Measurements from ENCODE around the gene ADAMTSL4.
"Not testable (repeated sequence)": the region's sequence is repeated elsewhere in the genome, so short reads cannot be mapped to it uniquely, and the experiment has no call there.

Gene ADAMTSL4

DNA sequence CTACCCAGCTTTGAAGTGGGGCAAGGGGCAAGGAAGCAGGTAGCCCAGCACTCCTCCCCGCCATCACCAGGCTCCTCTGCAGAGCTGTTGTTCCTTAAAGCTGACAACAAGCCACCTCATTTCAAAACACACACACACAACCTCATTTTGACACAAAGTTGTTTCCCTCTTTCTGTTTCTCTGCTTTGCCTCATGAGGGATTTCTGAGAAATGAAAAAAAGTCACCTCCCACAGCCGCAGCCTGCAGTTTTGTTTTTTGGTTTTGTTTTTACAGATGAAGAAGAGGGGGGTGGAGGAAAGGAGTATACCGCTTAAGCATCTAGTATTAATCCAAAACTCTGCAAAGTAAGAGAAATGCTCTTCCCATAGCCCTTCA is 18.1 kb downstream of the ADAMTSL4 start:
- peak; percentile 17 for DNase-seq (ENCODE audit: low spot score)

DNA sequence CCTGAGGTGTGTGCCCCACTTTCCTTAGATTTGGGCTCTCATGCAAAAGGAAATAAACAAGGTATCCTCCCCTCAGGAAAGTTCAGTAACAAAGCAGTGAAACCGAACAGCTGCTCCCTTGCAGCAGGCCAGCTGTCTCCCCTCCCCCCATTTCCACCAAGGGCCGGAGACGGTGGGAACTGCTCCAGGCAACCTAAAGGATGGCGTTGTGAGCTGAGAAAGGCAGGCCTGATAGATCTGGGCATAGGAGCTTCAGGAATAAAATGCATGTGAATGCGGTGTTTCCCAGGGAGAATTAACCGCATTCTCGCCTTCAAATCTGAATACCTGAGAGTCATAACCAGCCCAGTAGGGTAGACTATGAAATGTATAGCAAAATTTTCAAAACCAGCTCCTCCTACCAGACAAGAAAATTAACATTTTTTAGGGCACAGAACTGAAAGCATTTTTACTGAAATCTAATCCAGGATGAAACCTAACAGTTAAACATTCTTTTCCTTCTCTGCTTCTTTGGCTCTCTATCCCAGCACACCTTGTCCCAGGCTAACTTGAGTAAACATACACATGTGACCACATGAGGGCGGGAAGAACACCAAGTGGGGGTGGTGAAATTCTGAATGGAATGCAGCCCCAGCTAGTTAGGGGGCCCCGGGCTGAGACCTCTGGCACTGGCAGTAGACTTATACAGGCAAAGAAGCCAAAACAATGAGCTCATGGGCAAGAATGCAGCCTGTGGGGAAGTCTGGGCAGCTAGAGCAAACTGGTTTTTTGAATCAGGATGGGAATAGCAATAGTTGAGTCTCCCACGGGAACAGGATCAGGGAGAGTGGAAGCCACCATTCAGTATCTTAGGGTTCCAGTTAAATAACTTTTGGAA is 18.7 kb downstream of the ADAMTSL4 start:
- DNase-seq (ENCODE audit: low spot score): peak; percentile 48

DNA sequence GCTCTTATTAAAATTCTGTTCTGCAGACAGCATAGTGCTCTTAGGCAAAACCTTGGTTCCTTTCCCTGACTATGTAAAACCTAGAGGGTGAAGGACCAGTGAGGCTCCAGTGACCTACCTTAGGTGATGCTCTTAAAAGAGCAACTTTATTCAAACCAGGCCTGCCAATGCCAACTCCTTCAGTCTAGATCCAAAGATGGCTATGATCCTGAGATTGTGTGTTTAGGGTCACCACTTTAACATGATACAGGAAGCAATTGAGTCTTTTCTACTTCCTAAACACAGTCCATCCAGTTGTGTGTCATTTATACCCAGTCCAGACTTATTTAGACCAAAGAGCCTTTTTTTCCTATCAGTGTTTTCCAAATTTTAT is 19.4 kb downstream of the ADAMTSL4 start:
- peak; percentile 19 for DNase-seq (ENCODE audit: low spot score)

DNA sequence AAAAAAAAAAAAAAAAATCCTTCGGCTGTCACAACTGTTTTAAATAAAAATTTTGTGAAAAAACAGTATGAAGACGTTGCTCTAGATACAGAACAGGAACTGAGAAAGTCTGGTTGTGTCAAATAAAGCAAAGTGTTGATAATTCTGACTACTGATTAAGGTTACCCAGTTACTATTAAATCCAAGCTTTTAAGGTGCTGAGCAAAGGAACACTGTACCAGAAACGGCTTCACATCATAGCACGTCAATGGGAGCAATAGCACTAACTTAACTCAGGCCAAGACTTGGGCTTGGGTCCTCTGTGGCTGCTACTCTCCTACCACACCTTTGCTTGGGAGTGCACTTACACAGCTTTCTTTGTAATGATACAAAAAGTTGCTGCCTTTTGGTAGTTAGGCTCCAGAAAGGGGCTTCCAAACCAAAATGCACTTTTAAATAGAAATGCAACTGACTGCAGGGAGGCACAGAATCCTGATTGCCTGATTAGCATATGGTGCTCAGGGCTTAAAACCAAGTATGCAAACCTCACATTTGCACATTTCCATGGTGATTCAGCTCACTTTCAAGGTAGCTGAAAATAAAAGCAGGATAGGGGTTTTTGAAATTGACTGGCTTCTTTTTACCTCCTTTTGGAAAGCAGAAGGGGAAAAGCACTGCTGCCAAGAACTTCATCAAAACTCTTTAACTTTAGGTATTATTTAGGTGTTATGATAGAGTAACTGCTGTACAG is 23.9 kb downstream of the ADAMTSL4 start:
- DNase-seq (ENCODE audit: low spot score): no peak

DNA sequence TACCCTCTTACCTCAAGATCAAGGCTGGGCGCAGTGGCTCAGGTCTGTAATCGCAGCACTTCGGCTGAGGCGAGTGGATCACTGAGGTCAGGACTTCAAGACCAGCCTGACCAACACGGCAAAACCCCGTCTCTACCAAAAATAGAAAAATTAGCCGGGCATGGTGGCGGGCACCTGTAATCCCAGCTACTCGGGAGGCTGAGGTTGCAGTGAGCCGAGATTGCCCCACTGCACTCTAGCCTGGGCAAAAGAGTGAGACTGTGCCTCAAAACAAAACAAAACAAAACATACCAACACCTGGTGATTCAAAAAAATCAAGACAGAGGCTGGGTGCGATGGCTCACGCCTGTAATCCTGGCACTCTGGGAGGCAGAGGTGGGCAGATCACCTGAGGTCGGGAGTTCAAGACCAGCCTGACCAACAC is 24.5 kb downstream of the ADAMTSL4 start:
- not testable (repeated sequence) for DNase-seq (ENCODE audit: low spot score)

DNA sequence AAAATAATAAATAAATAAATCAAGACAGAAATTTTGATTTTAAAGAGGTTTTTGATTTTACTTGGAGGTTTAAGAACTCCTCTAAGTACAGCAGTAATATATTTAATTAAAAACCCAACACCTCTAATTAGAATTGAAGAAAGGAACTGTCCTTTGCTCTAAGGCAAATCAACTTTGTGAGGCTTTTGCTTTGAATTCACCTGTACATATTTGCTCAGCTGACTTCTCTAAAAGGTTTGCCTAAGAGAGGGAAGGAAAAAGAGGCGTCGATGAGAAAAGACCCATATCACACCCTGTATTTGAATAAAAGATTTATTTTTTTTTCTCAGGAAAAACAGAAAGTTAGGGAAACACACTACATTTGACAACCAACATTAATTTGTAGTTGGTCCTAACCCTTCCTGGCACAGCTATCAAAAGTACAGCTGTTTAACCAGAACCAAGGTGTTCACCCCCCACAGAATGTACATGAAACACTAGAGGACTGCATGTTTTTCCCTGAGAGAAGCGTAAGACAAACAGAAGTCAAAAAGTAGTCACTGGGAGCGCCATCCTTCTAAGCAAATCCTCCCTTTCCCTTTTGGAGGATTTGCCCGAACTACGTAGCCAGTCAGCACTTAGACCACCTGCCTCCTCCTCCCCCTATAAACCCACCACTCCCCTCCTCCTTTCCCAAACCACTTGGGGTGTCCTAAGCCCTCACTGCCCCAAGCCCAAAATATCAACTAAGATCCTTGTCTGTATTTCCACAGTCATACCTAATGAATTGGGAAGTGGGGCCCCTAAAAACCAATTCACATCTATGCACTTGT is 25.3 kb downstream of the ADAMTSL4 start:
- DNase-seq (ENCODE audit: low spot score): no peak

DNA sequence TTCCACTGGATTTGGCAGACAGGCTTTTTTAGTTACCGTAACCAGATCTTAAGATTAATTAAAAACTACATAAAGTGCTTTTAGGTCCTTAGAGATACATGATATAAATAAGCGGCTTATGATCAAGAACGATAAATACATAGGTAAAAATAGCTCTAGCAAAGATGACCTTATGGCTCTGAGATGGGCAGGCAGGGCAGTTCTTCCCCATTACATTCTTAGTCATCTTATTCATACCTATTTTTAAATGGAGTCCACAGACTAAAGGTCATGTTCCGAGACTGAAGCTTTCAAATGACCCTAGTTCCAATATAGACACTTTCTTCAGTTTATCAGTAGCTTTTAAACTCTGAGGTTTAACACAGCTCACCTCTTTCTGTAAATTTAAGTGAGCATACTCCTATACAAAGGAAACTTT is 25.9 kb downstream of the ADAMTSL4 start:
- DNase-seq (ENCODE audit: low spot score): no peak

DNA sequence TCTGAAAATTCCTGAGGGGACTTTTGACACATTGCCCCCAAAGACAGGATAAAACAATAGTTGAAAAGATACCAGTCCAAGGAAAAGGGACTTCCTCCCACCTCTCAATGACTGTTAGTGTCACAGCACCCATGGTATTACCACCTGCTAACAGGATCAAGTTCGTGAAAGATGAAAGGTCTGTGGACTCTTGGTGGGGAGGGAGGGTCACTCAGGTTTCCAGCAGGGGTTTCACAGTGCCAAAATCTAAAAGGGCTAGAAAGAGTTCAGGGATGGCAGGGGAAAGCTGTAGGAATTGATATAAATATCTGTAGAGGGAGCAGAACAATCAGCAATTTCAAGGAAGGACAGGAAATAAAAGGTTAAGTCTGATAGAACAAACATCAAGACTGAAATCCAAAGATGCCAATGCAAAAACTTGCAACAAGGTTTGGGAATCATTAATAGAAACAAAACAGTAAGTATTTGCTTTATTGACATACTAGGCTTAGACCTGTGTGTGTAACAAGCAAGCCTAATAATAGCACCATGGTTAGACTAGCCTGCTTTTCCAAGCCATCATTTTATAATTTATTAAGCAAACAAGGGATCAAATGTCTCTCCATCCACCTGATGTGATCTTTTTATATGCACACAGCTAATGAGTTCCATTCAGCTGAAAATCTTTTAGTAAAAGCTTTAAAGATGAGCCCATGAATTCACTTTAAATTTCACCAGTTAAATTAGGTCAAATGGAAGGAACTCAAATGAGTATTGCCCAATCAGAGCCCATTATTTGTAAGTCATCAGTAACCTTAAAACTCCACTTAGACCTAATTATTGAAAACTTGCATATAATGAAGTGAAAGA is 26.5 kb downstream of the ADAMTSL4 start:
- DNase-seq (ENCODE audit: low spot score): no peak

DNA sequence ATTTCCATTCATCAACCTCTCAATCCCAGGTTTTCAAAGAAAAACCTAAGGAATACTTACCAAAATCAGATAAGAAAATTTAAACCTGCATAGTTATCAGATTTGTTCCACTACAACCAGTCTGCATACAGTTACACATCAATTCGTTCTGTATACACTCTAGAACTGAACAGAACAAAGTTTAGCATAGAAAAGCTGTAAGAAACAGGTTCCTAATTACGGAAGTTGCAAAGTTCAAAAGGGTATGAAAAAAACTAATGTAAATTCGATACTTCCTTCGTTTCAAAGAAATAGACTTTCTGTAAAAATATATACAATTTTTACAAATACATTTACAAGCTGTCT is 27.1 kb downstream of the ADAMTSL4 start:
- peak; percentile 24 for DNase-seq (ENCODE audit: low spot score)

DNA sequence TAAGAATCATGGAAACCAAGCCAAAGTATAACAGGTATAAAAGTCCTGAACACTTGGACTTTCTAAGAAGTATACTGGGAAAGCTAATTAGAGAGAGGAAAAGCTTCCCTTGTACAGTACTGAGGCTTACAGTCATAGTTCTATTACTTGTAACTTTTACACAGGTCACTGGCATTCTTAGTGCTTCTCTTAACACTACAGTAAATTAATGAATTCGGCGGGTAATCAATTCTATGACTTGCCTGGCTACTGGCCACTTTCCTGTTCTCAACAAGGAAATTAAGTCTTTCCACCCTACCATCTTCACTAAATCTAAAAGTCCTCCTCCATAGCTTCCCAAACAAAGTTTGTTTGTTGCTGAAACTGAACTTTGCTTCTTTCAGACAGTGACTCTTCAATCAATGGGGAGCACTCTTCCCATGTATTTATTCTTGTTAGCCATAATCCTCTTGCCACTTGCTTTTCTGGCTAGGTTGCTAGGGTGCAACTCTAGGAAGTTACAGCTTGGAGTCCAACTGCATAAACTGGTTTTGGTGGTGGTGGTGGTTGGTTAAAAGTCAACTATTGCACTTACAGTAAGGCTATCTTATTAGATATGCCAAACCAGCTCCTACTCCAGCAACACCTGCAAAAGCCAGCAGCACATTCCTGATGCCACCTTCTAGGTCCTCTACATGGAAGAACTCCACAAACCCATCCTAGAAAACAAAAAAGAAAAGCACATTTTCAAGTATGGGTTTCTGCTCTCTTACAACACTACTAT is 27.8 kb downstream of the ADAMTSL4 start:
- DNase-seq (ENCODE audit: low spot score): peak; percentile 36

DNA sequence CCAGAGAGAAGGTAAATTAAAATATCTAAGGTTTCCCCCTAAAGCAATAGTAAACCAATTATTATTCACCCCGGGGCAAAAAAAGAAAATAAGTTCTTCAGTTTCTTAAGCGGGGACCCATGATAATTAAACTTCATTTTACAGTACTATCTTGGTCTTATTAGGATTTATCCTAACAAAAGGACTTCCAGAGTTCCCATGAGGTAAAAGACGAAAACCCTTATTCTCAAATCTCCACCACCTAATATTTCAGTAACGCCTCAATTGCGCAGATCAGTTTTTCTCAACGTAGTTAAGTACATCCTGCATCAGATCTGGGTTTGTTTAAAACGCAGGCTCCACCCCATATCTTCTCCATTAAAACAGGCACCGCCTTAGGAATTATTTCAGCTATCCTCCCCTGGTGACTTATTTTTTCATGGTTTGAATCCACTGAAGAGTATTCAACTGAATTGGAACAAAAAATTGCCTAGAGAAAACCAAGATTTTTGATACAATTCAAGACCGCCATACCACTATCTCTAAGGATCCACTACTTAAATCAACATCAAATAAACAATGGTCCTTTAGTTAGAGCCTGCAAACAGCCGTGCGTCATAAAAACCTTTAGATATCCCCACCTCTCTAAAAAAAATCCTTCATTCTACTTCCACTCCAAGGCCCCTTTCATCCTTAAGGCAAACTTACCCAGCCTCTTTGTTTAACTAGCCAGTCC is 28.5 kb downstream of the ADAMTSL4 start:
- DNase-seq (ENCODE audit: low spot score): peak; percentile 57

DNA sequence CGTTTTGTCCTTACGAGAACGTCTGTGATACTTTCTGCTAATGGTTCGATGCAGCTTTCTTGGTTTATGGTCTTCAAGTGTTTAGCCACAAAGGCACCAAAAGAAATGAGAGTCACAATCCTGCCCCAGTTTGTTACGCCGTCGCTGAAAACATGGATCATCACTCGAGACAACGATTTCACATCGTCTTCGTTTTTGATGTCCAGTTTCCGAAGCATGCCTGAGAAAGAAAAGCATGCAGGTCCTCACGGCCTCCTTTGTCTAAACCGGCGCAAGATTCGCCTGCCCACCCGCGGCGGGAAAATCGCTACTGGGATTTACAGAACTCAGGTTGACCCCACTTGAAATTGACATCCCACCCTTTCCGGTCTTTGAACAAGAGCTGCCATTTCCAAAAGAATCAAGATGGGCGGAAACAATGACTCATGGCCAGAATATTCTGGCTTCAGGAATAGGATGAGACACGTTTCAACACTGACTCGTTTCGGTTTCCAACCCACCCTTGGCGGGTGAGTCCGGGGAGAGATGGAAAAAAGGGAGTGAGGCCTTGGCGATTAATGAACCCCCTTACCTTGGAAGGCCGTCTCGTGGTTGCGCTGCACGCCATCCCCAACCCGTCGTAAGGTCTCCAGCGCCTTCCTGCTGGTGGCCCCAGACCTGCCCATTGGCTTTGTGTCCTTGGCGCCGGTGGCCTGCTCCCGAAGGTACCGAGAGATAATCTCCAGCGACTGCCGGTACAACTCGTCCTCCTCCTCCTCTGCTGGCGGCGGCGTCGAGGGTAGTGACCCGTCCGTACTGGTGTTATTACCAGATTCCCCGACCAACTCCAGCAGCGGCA is 29.3 kb downstream of the ADAMTSL4 start:
- DNase-seq (ENCODE audit: low spot score): peak; percentile 74

DNA sequence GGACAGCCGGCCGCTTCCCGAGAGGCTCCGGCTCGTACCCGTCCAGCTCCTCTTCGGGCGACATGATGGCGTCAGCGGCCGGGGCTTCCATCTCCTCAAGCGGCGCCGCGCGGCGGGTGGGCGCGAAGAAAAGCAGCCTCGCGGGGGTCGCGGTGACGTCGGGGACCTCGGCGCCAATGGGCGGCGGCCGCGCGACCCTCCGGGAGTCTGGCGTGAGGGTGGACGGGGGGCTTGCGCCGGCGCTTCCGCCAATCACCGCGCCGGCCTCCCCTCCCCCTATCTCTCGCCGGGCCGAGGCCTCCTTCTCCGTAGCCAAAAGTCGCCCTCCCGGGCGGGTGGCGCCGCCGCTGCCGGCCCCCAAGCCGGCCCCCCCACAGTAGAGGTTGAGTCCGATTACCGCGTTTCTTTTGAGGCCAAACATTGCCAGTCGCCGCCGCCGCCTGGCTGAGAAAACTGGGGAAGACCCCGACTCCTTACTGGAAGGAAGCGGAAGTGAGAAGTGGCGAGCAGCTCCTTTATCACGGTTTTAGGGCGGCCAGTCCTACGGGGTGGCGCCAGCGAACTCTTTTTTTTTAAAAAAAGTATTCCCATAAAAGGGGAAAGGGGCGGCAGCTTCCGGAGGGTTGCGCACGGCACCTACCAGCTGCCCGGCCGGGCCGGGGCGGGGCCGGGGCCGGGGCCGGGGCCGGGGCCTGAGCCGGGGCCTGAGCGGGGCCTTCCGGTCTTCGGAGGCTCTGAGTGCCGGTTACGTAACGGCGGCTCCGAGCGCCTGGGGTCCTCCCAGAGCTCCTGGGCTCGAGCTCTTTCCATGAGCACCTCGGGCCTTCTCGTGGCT is 30.1 kb downstream of the ADAMTSL4 start, which contains the start of gene MCL1:
TSS of gene MCL1 (minus strand) at position 501 of the 835 bp plus-strand sequence. CDS start at position 421, 80 bp downstream.
- peak; percentile 91 for DNase-seq (ENCODE audit: low spot score)

DNA sequence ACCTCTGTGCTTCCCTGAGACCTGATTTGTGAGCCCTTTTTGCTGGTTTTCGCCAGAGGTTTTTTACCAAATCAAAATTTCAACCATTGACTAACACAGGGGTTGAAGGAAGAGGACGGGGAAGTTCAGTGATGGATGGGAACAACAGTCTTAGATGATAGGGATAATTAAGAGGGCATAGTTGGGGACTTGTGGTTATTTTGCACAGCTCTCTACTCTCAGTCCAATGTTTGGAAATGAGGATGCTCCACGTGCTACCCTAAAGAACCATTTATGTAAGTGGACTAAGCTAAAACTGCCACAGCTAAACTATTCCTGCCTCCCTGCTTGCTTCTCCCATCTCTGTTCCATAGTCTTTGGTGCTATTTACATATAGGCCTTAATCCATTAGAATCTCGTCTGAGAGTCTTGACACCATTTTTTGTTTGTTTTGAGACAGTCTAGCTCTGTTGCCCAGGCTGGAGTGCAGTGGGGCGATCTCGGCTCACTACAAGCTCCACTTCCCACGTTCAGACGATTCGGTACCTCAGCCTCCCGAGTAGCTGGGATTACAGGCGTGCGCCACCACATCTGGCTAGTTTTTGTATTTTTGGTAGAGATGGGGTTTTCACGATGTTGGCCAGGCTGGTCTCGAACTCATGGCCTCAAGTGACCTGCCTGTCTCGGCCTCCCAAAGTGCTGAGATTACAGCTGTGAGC is 30.9 kb downstream of the ADAMTSL4 start:
- no peak for DNase-seq (ENCODE audit: low spot score)

DNA sequence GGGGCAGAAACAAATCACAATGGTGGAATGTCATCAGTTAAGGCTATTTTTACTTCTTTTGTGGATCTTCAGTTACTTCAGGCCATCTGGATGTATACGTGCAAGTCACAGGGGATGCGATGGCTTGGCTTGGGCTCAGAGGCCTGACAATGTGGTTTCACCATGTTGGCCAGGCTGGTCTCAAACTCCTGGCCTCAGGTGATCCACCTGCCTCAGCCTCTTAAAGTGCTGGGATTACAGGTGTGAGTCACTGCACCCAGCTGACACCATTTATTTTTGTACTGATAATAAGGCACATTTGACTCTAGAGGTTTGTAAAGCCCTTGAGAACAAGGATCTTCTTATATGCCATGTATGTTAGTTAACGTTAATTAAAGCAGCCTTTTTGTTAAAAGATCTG is 31.8 kb downstream of the ADAMTSL4 start:
- not testable (repeated sequence) for DNase-seq (ENCODE audit: low spot score)

DNA sequence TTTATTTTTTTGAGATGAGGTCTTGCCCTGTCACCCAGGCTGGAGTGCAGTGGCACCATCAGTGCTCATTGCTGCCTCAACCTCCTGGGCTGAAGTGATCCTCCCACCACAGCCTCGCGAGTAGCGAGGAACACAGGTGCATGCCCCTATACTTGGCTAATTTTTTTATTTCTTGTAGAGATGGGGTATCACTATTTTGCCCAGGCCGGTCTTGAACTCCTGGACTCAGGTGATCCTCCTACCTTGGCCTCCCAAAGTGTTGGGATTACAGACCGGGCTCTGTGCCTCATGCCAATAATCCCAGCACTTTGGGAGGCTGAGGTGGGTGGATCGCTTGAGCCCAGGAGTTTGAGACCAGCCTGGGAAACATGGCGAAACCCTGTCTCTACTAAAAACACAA is 32.2 kb downstream of the ADAMTSL4 start:
- DNase-seq (ENCODE audit: low spot score): not testable (repeated sequence)

DNA sequence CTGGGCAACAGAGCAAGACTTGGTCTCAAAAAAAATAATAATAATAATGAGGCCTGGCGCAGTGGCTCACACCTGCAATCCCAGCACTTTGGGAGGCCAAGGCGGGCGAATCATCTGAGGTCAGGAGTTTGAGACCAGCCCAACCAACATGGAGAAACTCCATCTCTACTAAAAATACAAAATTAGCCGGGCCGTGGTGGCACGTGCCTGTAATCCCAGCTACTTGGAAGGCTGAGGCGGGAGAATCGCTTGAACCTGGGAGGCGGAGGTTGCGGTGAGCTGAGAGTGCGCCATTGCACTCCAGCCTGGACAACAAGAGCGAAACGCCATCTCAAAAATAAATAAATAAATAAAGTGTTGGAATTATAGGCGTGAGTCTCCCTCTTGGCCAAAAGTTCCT is 32.8 kb downstream of the ADAMTSL4 start:
- DNase-seq (ENCODE audit: low spot score): not testable (repeated sequence)

DNA sequence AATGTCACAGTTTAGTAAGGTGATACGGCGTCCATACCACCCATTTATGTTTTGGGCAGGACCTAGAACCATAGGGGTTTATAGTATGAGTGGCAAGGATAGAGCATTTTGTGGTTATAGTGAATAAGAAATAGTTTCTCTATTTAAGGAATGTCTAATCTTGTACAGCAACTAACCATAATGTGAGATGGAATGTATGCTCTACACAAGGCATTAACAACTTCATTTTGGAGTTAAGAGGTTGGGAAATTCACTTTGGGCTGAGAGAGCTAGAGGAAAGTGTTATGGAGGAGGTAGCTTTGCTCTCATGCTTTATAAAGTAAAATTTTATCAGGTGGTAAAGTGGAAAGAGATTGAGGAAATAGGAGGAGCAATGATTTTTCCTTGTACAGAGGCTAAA is 33.2 kb downstream of the ADAMTSL4 start:
- no peak for DNase-seq (ENCODE audit: low spot score)

All from hematopoietic multipotent progenitor cell treated with erythropoietin and hydrocortisone succinate and interleukin-3 and kit ligand, for 17 days (in vitro differentiated cells).